K562 (cell line): ENCODE results near the gene TEX38. TPM values are rescaled to one million over a fixed set of nuclear protein-coding genes. Genes with fewer than 3 reads are reported as not detected.

ENCODE experiments used
- BCL6 ChIP-seq: fragments of 250-450 bp; sonication (Bioruptor Pico); IDR thresholded peaks from 2 replicates; pipeline ENCODE4 v1.4.0; 2020
- BRD4 ChIP-seq: fragments of 200-600 bp; sonication (generic); IDR thresholded peaks from 2 replicates; pipeline ENCODE4 v1.6.1; 2017; ENCODE audit warnings: inconsistent platforms
- DNMT1 ChIP-seq: fragments of 450-650 bp; IDR thresholded peaks from 2 replicates; pipeline ENCODE4 v1.6.1; 2016; ENCODE audit warnings: antibody characterized with exemption, mild to moderate bottlenecking
- E2F1 ChIP-seq: sonication (generic); formaldehyde crosslinking; IDR thresholded peaks from 2 replicates; pipeline ENCODE4 v1.8.1; 2023; ENCODE audit warnings: mild to moderate bottlenecking, missing genetic modification reagents, moderate library complexity
- HBP1 ChIP-seq: fragments of 450-650 bp; formaldehyde crosslinking; IDR thresholded peaks from 2 replicates; pipeline ENCODE4 v1.4.0; 2022; ENCODE audit warnings: missing genetic modification characterization
- HCFC1 ChIP-seq: IDR thresholded peaks from 2 replicates; pipeline ENCODE4 v1.6.1; 2012; ENCODE audit warnings: low read depth, low read length, improper control_type of control experiment
- HDAC8 ChIP-seq: fragments of 450-650 bp; IDR thresholded peaks from 2 replicates; pipeline ENCODE4 v1.6.1; 2016; ENCODE audit warnings: mild to moderate bottlenecking, missing genetic modification characterization, moderate library complexity, missing compliant biosample characterization
- HMGXB4 ChIP-seq: sonication (generic); formaldehyde crosslinking; IDR thresholded peaks from 2 replicates; pipeline ENCODE4 v1.8.1; 2023; ENCODE audit warnings: mild to moderate bottlenecking, missing genetic modification reagents
- HNRNPLL ChIP-seq: fragments of 200-400 bp; formaldehyde crosslinking; IDR thresholded peaks from 2 replicates; pipeline ENCODE4 v1.6.1; 2017; ENCODE audit warnings: low read length, low read depth, mild to moderate bottlenecking; ENCODE audit not compliant: poor library complexity, severe bottlenecking
- JUN ChIP-seq, 2 experiments: sonication (generic) in 1 of 2; formaldehyde crosslinking in 1 of 2; IDR thresholded peaks; 2 replicates each; pipeline versions ENCODE4 v1.6.1 to v1.8.0; 2012 to 2022; ENCODE audit warnings: borderline replicate concordance in 2 of 2, mild to moderate bottlenecking in 2 of 2, improper control_type of control experiment in 1 of 2, low read depth in 1 of 2, low read length in 1 of 2, missing genetic modification reagents in 1 of 2
- KLF10 ChIP-seq: fragments of 250-450 bp; sonication (Bioruptor Pico); IDR thresholded peaks from 2 replicates; pipeline ENCODE4 v1.6.1; 2021; ENCODE audit warnings: matching md5 sums
- MCM2 ChIP-seq: fragments of 450-650 bp; IDR thresholded peaks from 2 replicates; pipeline ENCODE4 v1.6.1; 2017; ENCODE audit warnings: low read depth, mild to moderate bottlenecking
- NFIC ChIP-seq: fragments of 450-650 bp; IDR thresholded peaks from 2 replicates; pipeline ENCODE4 v1.6.1; 2017; ENCODE audit warnings: mild to moderate bottlenecking, inconsistent platforms
- TAF1 ChIP-seq: IDR thresholded peaks from 2 replicates; pipeline ENCODE4 v1.6.1; 2011; ENCODE audit warnings: mild to moderate bottlenecking, low read length, moderate library complexity; ENCODE audit not compliant: insufficient read depth, control insufficient read depth, severe bottlenecking; ENCODE audit errors: extremely low read depth
- THRAP3 ChIP-seq: fragments of 450-650 bp; IDR thresholded peaks from 2 replicates; pipeline ENCODE4 v1.6.1; 2016; ENCODE audit warnings: mild to moderate bottlenecking, inconsistent platforms, borderline replicate concordance
- USF1 ChIP-seq: sonication (generic); formaldehyde crosslinking; IDR thresholded peaks from 2 replicates; pipeline ENCODE4 v1.9.0; 2022; ENCODE audit warnings: mild to moderate bottlenecking, missing genetic modification reagents
- YBX1 ChIP-seq: fragments of 450-650 bp; IDR thresholded peaks from 2 replicates; pipeline ENCODE4 v1.7.1; 2016; ENCODE audit warnings: mild to moderate bottlenecking
- ZNF121 ChIP-seq: sonication (generic); formaldehyde crosslinking; conservative IDR thresholded peaks from 2 replicates; pipeline ENCODE4 v1.8.0; 2022; ENCODE audit warnings: missing genetic modification reagents
- ZNF583 ChIP-seq: fragments of 250-450 bp; sonication (Bioruptor Pico); IDR thresholded peaks from 2 replicates; pipeline ENCODE4 v1.4.0; 2020
- ZNF785 ChIP-seq: fragments of 250-450 bp; sonication (Bioruptor Pico); IDR thresholded peaks from 2 replicates; pipeline ENCODE4 v1.4.0; 2020; ENCODE audit warnings: mild to moderate bottlenecking
- polyA plus RNA-seq, 8 experiments: library from polyadenylated mRNA; depleted of rRNA in 4 of 8; stranded (reverse) in 5 of 8; unstranded in 3 of 8; fragments of >200 nt; fragmentation: Nextera tagmentation in 2 of 8; fragmentation: Illumina TruSeq in 1 of 8; extraction: Ambion mirVana in 2 of 8; extraction: Trizol in 1 of 8; gene quantifications; 2 replicates each; pipeline versions ENCODE4 v1.2.1 to v1.2.3, GENCODE V29; 2011 to 2014; ENCODE audit warnings: inconsistent platforms in 1 of 8, missing spikeins in 1 of 8
- total RNA-seq, 7 experiments: library from RNA; depleted of rRNA in 6 of 7; stranded (reverse); fragments of >200 nt in 6 of 7; fragmentation: Illumina TruSeq in 2 of 7; extraction: Trizol in 2 of 7; gene quantifications; 2 replicates each; pipeline versions ENCODE4 v1.2.1 to v1.2.3, GENCODE V29; 2011 to 2021; ENCODE audit warnings: low replicate concordance in 1 of 7

Gene TEX38
- total and polyA plus RNA-seq, 9 of the 15 experiments (the other 6 are each of a cell fraction or from before 2014, with no cell fraction given), result not detected

GRCh38 chr1:46718727-46719622 is 47.3 kb downstream of the TEX38 start, which contains the start of gene EFCAB14 (continued):
- TF ChIP-seq HMGXB4 (CRISPR knock-in tag), result peak; percentile 55
- TF ChIP-seq HNRNPLL, result peak; percentile 78
- TF ChIP-seq KLF10 (CRISPR knock-in tag), result no peak
- no peak for TF ChIP-seq BRD4
- 0 out of 2 replicates have a peak, but pooled peaks have one; percentile 33 for TF ChIP-seq HBP1 (CRISPR knock-in tag)
- no peak for TF ChIP-seq MCM2
- TF ChIP-seq BCL6 (CRISPR knock-in tag), result no peak
- TF ChIP-seq USF1 (CRISPR knock-in tag), result no peak
- TF ChIP-seq ZNF785 (CRISPR knock-in tag), result no peak
- no peak for TF ChIP-seq HDAC8
- TF ChIP-seq JUN (IDR thresholded peaks at IDR 0.05; ENCODE audit: borderline replicate concordance, low read depth, low read length), result peak; percentile 67; the same call in 1 of the 2 replicates
- TF ChIP-seq JUN (CRISPR knock-in tag; IDR thresholded peaks at IDR 0.05; ENCODE audit: borderline replicate concordance), result no peak; the same call in 1 of the 2 replicates
- no peak for TF ChIP-seq DNMT1
- peak; percentile 74 for TF ChIP-seq NFIC
- TF ChIP-seq ZNF583 (CRISPR knock-in tag), result 0 out of 2 replicates have a peak, but pooled peaks have one; percentile 62
- TF ChIP-seq HCFC1, result peak; percentile 79
- peak; percentile 92 for TF ChIP-seq TAF1
- no peak for TF ChIP-seq YBX1
- TF ChIP-seq THRAP3, result no peak
- peak; percentile 34 for TF ChIP-seq E2F1 (CRISPR knock-in tag)
- TF ChIP-seq ZNF121 (CRISPR knock-in tag), result no peak
